Activated CD4-positive, alpha-beta memory T cell treated with anti-CD3 and anti-CD28 coated beads, Interleukin-2, amount 10 ng/mL, durations not matched to agents 7 days and 5 days (primary cell): Measurements from ENCODE around the gene TBCC. TPM values are rescaled to one million over a fixed set of nuclear protein-coding genes. Genes with fewer than 3 reads are reported as not detected.
A peak's percentile ranks its signal among the peaks of the same experiment; 100 is the strongest.

Experiments used
- CTCF ChIA-PET: fragments of 350-600 bp; sonication (Branson Sonifier 250); formaldehyde crosslinking; loops from one replicate; lab custom pipeline; 2021; ENCODE audit warnings: antibody characterized with exemption, inconsistent platforms; lab: Charles Lee
- POLR2A ChIA-PET: fragments of 350-600 bp; sonication (Branson Sonifier 250); formaldehyde crosslinking; loops from one replicate; lab custom pipeline; 2021; ENCODE audit warnings: antibody characterized with exemption; lab: Charles Lee
- DNase-seq: peaks from one replicate; pipeline ENCODE4 v3.0.0-alpha.2; 2020
- H3K27ac Mint-ChIP-seq: one replicate; pipeline ENCODE4 v1.8.0; 2021; ENCODE audit warnings: mild to moderate bottlenecking, mixed read lengths
- H3K27me3 Mint-ChIP-seq: one replicate; pipeline ENCODE4 v1.8.0; 2021; ENCODE audit warnings: mixed read lengths
- H3K36me3 Mint-ChIP-seq: one replicate; pipeline ENCODE4 v1.8.0; 2021; ENCODE audit warnings: low read depth, mixed read lengths
- H3K4me1 Mint-ChIP-seq: one replicate; pipeline ENCODE4 v1.8.0; 2021; ENCODE audit warnings: mixed read lengths
- H3K4me3 Mint-ChIP-seq: one replicate; pipeline ENCODE4 v1.8.0; 2021; ENCODE audit warnings: mild to moderate bottlenecking, mixed read lengths
- H3K9me3 Mint-ChIP-seq: one replicate; pipeline ENCODE4 v1.8.0; 2021; ENCODE audit warnings: mixed read lengths
- total RNA-seq, 2 experiments: library from RNA; stranded (reverse); gene quantifications; one replicate each; pipeline ENCODE4 v1.2.3, GENCODE V29; 2021

The TBCC gene
- total RNA-seq, 2 experiments from 2014 or later: 33.7 to 34.9 TPM

- Mint-ChIP-seq H3K4me1 (peaks cover 26% of the 10 kb centered on the region), H3K4me3 (no peak overlapping the region), H3K27me3 (no peaks in the 10 kb centered on the region), H3K9me3 (no peaks in the 10 kb centered on the region), H3K36me3 (peaks cover 24% of the 10 kb centered on the region), H3K27ac (no peak overlapping the region)
- ChIA-PET POLR2A (interaction anchor here (1.0 to 2.1 kb wide), 5 partner anchors 11 to 20 kb away, joined by 3 to 12 read pairs (median 6); partner anchors contain the start of genes BICRAL and TBCC), CTCF (no interaction called here)
- no peak for DNase-seq
Observed at GRCh38 chr6:42766163-42766670, 20.3 kb upstream of the TBCC start.

- CTCF ChIA-PET: interaction anchor here (0.5 kb wide), 1 partner anchor 662 kb away, joined by 3 read pairs; the partner anchor contains the start of gene ABCC10
- Mint-ChIP-seq H3K9me3 (no peaks in the 10 kb centered on the region), H3K27me3 (no peaks in the 10 kb centered on the region), H3K4me3 (no peak overlapping the region), H3K4me1 (peaks cover 17% of the 10 kb centered on the region), H3K27ac (no peak overlapping the region), H3K36me3 (peaks cover 22% of the 10 kb centered on the region)
- POLR2A ChIA-PET: interaction anchor here (1.0 to 2.1 kb wide), 6 partner anchors 10 to 38 kb away, joined by 3 to 12 read pairs (median 4); partner anchors contain the start of genes BICRAL and TBCC
- DNase-seq: no peak
Observed at GRCh38 chr6:42764911-42765648, 19.2 kb upstream of the TBCC start.

GRCh38 chr6:42762950-42763349, 17.0 kb upstream of the TBCC start:
- Mint-ChIP-seq H3K36me3 (peaks cover 22% of the 10 kb centered on the region), H3K27me3 (no peaks in the 10 kb centered on the region), H3K4me3 (no peak overlapping the region), H3K4me1 (peaks cover 5% of the 10 kb centered on the region), H3K9me3 (no peaks in the 10 kb centered on the region), H3K27ac (no peak overlapping the region)
- POLR2A ChIA-PET: interaction anchor here (1.3 to 5.2 kb wide), 4 partner anchors 9 to 117 kb away, joined by 3 to 34 read pairs (median 4); partner anchors contain the start of gene RPL7L1
- CTCF ChIA-PET: interaction anchor here (1.0 to 1.1 kb wide), 2 partner anchors 16 to 101 kb away, joined by 3 read pairs; no protein-coding TSS in a partner anchor
- DNase-seq: no peak

DNA sequence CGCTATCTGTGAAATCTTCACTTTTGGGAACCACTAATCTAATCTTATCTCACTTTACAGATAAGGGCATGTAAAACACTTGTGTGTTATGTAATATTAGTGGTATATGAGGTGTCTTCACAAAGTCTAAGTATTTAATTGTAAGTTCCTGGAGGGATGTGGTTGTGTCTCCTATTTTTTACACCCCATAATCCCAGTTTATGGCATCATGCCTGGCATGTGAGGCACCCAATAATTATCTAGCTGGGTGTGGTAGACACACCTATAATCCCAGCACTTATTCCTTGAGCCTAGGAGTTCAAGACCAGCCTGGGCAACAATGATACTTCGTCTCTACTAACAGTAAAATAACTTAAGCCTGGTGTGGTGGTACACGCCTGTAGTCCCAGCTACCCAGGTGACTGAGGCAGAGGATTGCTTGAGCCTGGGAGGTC, 16.5 kb upstream of the TBCC start:
- peaks cover 4% of the 10 kb centered on the region for H3K4me1 Mint-ChIP-seq

GRCh38 chr6:42761287-42762067, 15.6 kb upstream of the TBCC start:
- H3K4me3 Mint-ChIP-seq: no peak overlapping the region
- H3K27me3 Mint-ChIP-seq: no peaks in the 10 kb centered on the region
- CTCF ChIA-PET: interaction anchor here (0.5 to 1.0 kb wide), 3 partner anchors 15 to 696 kb away, joined by 3 read pairs; no protein-coding TSS in a partner anchor
- peaks cover 15% of the 10 kb centered on the region for H3K36me3 Mint-ChIP-seq
- no peak for DNase-seq
- POLR2A ChIA-PET: interaction anchor here (2.8 to 5.2 kb wide), 2 partner anchors 10 to 14 kb away, joined by 19 to 34 read pairs; partner anchors contain the start of gene TBCC
- no peaks in the 10 kb centered on the region for H3K9me3 Mint-ChIP-seq
- H3K4me1 Mint-ChIP-seq: peaks cover 3% of the 10 kb centered on the region
- no peak overlapping the region for H3K27ac Mint-ChIP-seq

More for the DNA sequence above, 16.5 kb upstream of the TBCC start:
- POLR2A ChIA-PET: interaction anchor here (1.3 to 5.2 kb wide), 5 partner anchors 9 to 117 kb away, joined by 3 to 34 read pairs (median 4); partner anchors contain the start of genes RPL7L1 and TBCC
- Mint-ChIP-seq H3K9me3 (no peaks in the 10 kb centered on the region), H3K4me3 (no peak overlapping the region), H3K27me3 (no peaks in the 10 kb centered on the region), H3K27ac (no peak overlapping the region), H3K36me3 (peaks cover 17% of the 10 kb centered on the region)
- CTCF ChIA-PET: interaction anchor here (1.0 to 1.1 kb wide), 2 partner anchors 16 to 101 kb away, joined by 3 read pairs; no protein-coding TSS in a partner anchor
- no peak for DNase-seq

DNA sequence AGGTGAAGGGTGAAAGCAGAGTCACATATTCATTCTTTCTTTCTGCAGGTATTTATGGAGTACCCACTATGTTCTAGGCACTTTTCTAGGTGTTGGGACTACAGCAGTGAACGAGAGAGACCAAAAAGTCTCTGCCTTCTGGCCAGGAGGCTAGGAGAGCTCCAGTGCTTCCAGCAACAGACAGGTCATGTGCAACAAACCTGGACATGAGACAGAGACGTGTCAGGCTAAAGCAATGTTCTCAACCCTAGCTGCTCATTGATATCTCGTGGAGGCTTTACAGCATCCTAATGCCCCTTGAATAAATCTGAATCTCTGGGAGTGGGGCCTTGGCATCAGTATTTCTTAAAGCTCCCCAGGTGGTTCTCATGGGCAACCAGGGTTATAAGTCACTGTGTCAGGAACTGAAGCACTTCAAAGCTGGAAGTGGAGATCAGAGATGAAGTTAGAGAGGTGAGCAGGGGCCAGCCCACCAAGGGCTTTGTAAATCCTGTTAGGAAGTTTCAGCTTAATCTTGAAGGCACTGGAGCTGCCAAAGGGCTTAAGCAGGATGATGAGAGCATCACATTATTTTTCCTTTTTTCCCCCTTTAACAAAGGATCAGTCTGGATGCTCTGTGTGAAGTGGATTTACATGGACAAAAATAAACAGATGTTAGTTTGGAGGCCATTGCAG, 13.0 kb upstream of the TBCC start:
- Mint-ChIP-seq H3K36me3 (peaks cover 14% of the 10 kb centered on the region), H3K4me1 (peaks cover 3% of the 10 kb centered on the region), H3K27ac (no peak overlapping the region), H3K9me3 (no peaks in the 10 kb centered on the region), H3K4me3 (no peak overlapping the region), H3K27me3 (no peaks in the 10 kb centered on the region)
- CTCF ChIA-PET: no interaction called here
- POLR2A ChIA-PET: interaction anchor here (0.6 to 5.2 kb wide), 5 partner anchors 10 to 369 kb away, joined by 3 to 34 read pairs (median 5); partner anchors contain the start of genes BICRAL and TBCC
- DNase-seq: no peak

GRCh38 chr6:42756722-42757121, 10.8 kb upstream of the TBCC start:
- H3K4me3 Mint-ChIP-seq: no peak overlapping the region

DNA sequence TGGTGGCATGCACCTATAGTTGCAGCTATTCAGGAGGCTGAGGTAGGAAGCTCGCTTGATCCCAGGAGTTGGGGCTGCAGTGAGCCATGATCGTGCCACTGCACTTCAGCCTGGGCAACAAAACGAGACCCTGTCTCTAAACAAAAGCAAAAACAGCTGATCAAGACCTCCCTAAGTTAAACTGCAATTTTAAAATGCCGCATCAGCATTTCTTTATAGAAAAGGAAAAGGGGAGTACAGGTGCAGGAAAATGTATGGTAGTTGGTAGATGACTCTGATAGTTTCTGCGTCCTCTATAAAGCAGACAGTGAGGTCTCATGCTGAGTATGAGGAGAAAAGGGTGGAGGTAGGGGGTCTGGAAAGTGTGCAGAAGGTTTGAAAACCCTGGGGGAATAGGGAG, 8.9 kb upstream of the TBCC start:
- Mint-ChIP-seq H3K4me1 (no peaks in the 10 kb centered on the region), H3K36me3 (peaks cover 10% of the 10 kb centered on the region), H3K27me3 (no peaks in the 10 kb centered on the region), H3K4me3 (no peak overlapping the region), H3K27ac (no peak overlapping the region), H3K9me3 (no peaks in the 10 kb centered on the region)
- ChIA-PET CTCF (no interaction called here), POLR2A (interaction anchor here (0.9 to 2.3 kb wide), 2 partner anchors 9 to 11 kb away, joined by 3 to 14 read pairs; partner anchors contain the start of gene TBCC)
- DNase-seq: no peak

More at GRCh38 chr6:42756722-42757121, 10.8 kb upstream of the TBCC start:
- Mint-ChIP-seq H3K9me3 (no peaks in the 10 kb centered on the region), H3K4me1 (no peaks in the 10 kb centered on the region), H3K27me3 (no peaks in the 10 kb centered on the region), H3K27ac (no peak overlapping the region), H3K36me3 (peaks cover 11% of the 10 kb centered on the region)
- POLR2A ChIA-PET: interaction anchor here (2.1 to 2.3 kb wide), 2 partner anchors 11 to 14 kb away, joined by 9 to 14 read pairs; partner anchors contain the start of gene TBCC
- DNase-seq: no peak
- CTCF ChIA-PET: no interaction called here

DNA sequence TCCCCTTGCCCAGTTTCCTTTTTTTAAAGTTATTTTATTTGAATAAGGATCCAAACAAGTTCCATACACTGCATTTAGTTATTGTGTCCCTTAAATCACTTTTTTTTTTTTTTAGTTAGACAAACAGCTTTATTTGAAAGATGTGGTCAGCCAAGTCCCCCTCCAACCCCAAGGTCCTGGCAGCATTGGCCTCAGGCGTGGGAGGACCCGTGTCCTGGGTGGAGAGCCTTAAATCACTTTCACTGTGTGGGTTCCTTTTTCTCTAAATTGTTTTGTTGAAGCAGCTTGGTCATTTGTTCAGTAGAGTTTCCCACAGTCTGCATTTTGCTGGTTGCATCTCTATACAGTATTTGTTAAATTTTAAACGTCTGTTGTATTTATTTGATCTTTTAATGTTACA, 5.2 kb upstream of the TBCC start:
- no peaks in the 10 kb centered on the region for H3K27me3 Mint-ChIP-seq
- ChIA-PET POLR2A (interaction anchor here (15.5 kb wide), 1 partner anchor 26 kb away, joined by 658 read pairs; the partner anchor contains the start of gene BICRAL), CTCF (no interaction called here)
- peaks cover 15% of the 10 kb centered on the region for H3K36me3 Mint-ChIP-seq
- no peak for DNase-seq
- no peak overlapping the region for H3K4me3 Mint-ChIP-seq
- H3K4me1 Mint-ChIP-seq: peaks cover 18% of the 10 kb centered on the region
- no peaks in the 10 kb centered on the region for H3K9me3 Mint-ChIP-seq
- no peak overlapping the region for H3K27ac Mint-ChIP-seq

GRCh38 chr6:42748203-42748898, 2.4 kb upstream of the TBCC start:
- ChIA-PET POLR2A (interaction anchor here (0.7 to 15.5 kb wide), 10 partner anchors 11 to 424 kb away, joined by 3 to 658 read pairs (median 5); partner anchors contain the start of genes BICRAL and RPL7L1), CTCF (interaction anchor here (0.6 to 2.6 kb wide), 10 partner anchors 20 to 1054 kb away, joined by 3 to 15 read pairs (median 4); partner anchors contain the start of gene RPL7L1)
- Mint-ChIP-seq H3K9me3 (no peaks in the 10 kb centered on the region), H3K36me3 (peaks cover 20% of the 10 kb centered on the region), H3K27me3 (no peaks in the 10 kb centered on the region), H3K4me1 (peaks cover 32% of the 10 kb centered on the region), H3K27ac (peak overlapping the region; percentile 100), H3K4me3 (peak overlapping the region; percentile 96)
- DNase-seq: no peak
